H54 (cell line): ENCODE results near the gene GPATCH2L.

ENCODE experiments used
- DNase-seq: peaks from one replicate; pipeline ENCODE4 v3.0.0; 2011; ENCODE audit warnings: low spot score, mixed read lengths; ENCODE audit not compliant: insufficient read length
- FAIRE-seq: peaks from 3 replicates; lab custom pipeline; 2011; peaks lifted over from hg19 to GRCh38; lab: Jason Lieb, UNC
- POLR2A ChIP-seq: IDR thresholded peaks from 2 replicates; pipeline ENCODE4 v1.6.1; 2011; ENCODE audit warnings: low read depth, mild to moderate bottlenecking, low read length

Gene GPATCH2L

DNA sequence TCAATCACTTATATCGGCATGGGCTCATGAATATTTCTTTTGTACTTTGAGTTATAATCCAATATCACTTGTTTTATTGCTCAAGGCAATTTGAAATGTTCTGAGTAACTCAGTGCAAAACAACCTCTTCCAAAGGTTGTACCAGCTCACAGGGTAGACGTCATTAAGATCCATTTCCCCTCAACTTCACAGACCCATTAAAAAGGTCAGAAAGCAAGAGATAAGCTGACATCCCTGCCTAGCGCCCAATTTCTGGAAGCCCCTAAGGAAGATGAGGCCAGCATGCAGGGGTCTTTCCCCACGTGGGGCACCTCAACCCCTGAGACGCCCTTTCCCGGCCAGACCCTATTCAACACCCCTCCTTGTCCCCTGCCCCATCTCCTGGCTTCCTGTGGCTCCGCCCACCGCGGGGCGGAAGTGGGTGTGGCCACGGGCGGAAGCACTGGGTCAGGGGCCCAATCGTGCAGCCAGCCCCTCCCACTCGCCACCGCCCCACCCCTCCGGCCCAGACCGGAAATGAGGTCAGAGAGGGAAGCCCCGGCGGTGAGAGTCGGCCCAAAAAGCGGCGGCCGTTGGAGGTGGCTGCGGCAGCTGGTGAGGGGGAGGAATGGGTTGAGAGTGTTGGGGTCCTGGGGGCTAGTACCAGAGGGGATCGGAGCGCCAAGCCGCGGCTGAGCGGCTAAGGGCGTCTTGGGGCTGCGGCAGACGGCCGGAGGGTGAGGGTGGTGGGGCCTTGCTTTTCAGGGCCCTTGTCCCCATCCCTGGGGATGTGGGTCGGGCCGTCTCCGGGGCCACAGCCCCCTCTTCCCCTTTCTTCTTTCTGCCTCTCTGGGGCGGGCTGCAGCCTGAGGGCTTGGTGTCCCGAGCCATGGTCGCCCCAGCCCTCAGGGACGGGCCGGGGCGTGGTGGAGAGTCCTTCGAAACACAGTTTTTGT, at the start of gene GPATCH2L:
Gene GPATCH2L, plus strand, starts transcription at position 525 of the 935 bp plus-strand sequence. CDS start 2,442 bp downstream, outside the sequence.
- TF ChIP-seq POLR2A, result peak; percentile 67
- peak; percentile 55 for FAIRE-seq
- DNase-seq, result peak; percentile 84

DNA sequence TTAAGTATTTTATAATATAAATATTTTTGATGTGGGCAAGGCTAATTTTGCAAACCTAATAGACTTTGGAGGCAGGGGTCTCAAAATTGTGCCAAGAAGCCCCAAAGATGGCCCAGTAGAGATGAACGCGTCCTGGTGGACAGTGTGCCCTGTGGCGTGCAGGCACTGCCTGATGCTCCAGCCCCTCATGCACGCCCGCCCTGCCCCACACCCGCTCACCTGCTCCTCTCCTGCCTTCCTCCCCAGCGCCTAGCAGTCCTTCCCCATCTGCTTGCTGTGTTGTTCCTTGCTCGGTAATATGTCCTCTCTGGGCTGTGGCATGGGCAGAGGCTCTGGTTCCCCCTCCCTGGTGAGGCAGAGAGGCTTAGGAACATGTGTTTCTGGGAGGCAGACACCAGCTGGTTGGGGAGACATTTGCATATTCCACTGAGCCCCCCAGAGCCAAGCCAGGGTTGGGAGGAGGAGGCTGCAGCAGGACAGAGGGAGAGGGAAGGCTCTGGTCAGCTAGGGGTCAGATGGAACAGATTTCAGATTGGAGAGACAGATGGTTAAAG, 46.8 kb upstream of the GPATCH2L start:
- DNase-seq (no peak), FAIRE-seq (no peak)
- TF ChIP-seq POLR2A, result no peak

GRCh38 chr14:76106188-76106587, 45.5 kb upstream of the GPATCH2L start:
- TF ChIP-seq POLR2A, result no peak

DNA sequence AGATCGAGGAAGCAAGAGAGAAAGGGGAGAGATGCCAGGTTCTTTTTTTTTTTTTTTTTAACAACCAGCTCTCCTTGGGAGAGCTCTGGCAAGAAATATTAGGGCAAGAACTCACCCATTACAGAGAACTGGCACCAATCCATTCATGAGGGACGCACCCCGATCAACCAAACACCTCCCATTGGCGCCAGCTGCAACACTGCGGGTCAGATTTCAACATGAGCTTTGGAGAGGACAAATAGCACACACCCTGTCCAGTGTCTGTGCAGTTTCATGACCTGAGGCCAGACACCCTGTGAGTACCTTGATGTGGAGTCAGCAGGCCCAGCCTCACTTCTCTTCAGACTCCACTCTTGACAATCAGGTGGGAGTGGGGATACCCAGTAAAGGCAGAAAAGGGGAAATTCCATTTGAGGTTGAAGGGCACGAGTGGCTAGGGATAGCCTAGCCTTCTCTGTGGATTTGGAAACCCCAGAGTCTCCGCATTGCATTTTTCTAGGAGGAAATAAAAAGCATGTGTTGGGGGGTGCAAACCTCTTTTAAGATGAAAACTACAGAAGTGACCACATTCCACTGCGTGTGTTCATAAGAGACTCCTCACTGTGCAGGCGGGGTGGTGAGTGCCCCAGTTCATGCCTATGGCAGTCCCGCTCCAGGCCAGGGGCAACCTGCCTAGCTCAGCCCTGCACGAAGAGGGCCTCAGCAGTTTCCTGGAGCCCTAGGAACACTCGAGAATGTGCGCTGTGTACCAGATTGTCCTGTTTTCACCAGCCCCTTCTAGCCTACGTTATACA, 42.4 kb upstream of the GPATCH2L start:
- no peak for DNase-seq
- no peak for FAIRE-seq
- TF ChIP-seq POLR2A, result no peak

More at GRCh38 chr14:76106188-76106587, 45.5 kb upstream of the GPATCH2L start:
- DNase-seq (no peak), FAIRE-seq (no peak)

GRCh38 chr14:76112889-76113624, 38.7 kb upstream of the GPATCH2L start:
- TF ChIP-seq POLR2A, result no peak
- FAIRE-seq, result no peak
- DNase-seq, result no peak

DNA sequence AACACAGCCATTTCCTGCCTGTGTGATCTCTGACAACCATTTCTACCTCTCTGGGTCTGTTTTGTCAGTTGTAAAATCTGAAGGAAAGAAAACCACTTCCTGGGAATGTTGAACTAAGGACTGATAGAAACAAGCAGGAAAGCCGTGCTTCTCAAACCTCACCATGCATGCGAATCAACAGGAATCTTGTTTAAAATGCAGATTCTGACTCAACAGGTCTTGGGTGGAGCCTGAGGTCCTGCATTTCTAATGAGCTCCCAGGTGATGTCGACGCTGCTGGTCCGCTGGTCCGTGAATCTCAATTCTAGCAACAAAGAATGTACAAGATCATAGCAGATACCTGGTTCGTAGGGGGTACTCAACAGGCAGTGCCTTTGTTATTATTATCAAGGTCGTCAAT, 38.0 kb upstream of the GPATCH2L start:
- DNase-seq (no peak), FAIRE-seq (no peak)
- no peak for TF ChIP-seq POLR2A

- no peak for DNase-seq
- FAIRE-seq, result no peak
- TF ChIP-seq POLR2A, result no peak
These were observed 36.7 kb upstream of the GPATCH2L start for GRCh38 chr14:76115010-76115422.

- no peak for DNase-seq
- no peak for FAIRE-seq
- TF ChIP-seq POLR2A, result no peak
These were observed 33.8 kb upstream of the GPATCH2L start for GRCh38 chr14:76117789-76118484.

GRCh38 chr14:76118594-76118993, 33.1 kb upstream of the GPATCH2L start:
- no peak for TF ChIP-seq POLR2A
- DNase-seq, result no peak

GRCh38 chr14:76121089-76121748, 30.5 kb upstream of the GPATCH2L start:
- no peak for DNase-seq
- FAIRE-seq, result no peak
- no peak for TF ChIP-seq POLR2A

More at GRCh38 chr14:76118594-76118993, 33.1 kb upstream of the GPATCH2L start:
- no peak for FAIRE-seq

DNA sequence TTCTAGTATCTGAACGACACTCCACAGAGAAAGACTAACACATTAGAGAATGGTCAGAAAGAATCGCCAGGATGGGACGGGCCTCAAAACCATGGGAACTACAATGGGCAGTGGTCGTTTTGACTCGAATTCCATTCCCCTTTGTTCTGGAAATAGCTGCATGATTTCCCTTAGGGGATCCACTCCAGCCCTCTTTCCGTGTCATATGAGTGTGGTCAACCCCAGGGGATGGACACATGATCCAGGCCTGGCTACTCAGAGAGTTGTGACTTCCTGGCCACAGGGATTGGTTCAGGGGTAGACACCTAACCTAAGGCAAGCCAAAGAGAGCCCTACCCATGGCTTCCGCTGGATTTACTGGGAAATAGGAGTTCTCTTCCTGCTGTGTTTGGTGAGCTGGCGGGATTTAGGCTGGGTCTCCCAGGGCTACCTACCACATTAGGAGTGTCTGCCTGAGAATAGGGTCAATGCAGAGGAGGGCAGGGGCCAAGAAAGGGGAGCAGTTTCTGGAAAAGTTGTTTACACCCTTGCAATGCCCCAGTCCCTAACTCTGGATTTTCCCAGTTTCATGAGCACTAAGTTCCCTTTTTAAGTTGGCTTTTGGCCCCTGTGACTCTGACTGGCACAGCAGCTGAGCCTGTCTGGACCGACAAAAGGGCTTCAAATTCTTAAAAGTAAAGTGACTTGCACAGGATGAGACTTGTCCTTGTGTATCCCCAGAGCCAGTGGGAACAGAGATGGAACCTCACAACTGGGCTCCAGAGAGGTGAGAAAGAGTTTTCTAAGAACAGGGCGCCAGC, 28.1 kb upstream of the GPATCH2L start:
- DNase-seq, result no peak
- TF ChIP-seq POLR2A, result no peak
- no peak for FAIRE-seq
